Dermis lymphatic vessel endothelial cell (primary cell): ENCODE measurements around the gene UCK1. TPM values are rescaled to one million over a fixed set of nuclear protein-coding genes. Genes with fewer than 3 reads are reported as not detected.

Experiments
- total RNA-seq: library from RNA; depleted of rRNA; stranded (reverse); fragments of >200 nt; gene quantifications from 2 replicates; pipeline ENCODE4 v1.2.1, GENCODE V29; 2014

The UCK1 gene
- 14.3 and 17.7 TPM in 2 replicates for total RNA-seq

DNA sequence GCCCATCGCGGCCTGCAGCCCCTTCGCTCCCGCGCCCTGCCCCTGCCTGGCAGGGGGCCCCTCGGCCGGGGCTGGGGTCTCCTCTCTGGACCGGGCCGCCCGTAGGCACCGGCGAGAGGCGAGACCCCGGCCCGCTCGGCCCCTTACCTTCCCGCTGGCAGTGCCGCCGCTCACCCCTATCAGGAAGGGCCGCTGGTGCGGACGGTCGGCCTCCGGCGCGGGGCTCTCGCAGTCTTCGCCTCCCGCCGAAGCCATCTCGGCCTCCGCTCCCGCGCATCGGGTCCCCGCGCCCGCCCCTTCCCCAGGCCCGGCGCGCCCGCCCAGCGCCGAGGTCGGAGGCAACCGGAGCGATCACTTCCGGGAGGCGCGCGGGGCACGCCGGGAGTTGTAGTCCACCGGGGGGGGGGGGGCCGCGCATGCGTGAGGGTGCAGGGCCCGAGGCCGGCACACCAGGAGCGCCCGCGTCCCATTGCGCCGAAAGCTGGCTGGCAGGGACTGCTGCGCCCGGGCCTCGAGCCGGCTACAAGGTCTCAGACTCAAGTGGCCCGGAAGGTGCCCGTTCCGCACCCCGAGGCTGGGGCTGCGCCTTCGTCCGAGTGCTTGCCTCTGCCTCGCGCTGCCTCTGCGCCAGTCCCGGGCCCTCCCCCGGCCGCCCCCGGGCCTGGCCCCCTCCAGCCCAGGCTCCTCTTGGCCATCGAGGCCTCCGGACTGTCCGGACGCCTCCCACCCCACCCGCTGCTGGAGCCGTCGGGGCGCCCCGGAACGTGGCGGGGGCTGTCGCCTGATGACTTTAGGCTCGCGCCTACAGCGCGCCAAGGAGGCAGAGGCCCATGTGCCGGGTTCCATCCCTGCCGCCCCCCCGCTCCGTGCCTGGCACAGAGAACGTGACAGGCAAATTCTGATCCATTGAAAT is at the start of gene UCK1:
TSS of gene UCK1 (minus strand) at position 344 of the 913 bp plus-strand sequence. CDS start at position 255, 89 bp downstream.

DNA sequence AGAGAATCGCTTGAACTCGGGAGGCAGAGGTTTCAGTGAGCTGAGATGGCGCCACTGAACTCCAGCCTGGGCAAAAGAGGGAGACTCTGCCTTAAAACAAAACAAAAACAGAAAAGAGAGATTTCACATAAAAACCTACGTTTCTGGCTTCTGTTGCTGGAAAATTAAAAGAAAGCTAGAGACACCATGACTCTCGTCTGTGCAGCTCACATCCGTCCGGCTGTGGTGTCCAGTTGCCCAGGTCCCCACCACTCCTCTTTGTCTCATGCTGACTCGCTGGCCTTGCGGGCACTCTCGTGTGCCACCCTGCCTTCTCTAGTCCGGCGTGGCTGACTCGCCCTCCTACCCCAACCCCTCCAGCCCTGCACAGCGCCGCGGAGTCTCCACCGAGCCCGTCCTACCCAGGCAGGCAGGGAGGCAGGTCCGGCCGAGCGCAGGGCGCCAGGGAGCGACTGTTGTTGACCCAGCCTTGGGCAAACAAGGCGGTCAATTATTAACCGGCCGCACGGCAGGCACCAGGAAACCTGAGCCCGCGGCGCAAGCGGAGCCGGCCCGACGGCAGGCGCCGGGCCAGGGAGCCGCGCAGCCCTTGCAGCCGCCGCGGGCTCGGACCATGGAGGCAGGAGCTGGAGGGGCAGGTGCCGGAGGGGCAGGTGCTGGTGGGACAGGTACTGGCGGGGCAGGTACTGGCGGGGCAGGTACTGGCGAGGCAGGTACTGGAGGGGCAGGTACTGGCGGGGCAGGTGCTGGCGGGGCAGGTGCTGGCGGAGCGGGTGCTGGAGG is 14.1 kb upstream of the UCK1 start, which contains the start of gene PRRT1B:
TSS of gene PRRT1B (plus strand) at position 521 of the 783 bp plus-strand sequence. CDS start at position 614, 93 bp downstream.

DNA sequence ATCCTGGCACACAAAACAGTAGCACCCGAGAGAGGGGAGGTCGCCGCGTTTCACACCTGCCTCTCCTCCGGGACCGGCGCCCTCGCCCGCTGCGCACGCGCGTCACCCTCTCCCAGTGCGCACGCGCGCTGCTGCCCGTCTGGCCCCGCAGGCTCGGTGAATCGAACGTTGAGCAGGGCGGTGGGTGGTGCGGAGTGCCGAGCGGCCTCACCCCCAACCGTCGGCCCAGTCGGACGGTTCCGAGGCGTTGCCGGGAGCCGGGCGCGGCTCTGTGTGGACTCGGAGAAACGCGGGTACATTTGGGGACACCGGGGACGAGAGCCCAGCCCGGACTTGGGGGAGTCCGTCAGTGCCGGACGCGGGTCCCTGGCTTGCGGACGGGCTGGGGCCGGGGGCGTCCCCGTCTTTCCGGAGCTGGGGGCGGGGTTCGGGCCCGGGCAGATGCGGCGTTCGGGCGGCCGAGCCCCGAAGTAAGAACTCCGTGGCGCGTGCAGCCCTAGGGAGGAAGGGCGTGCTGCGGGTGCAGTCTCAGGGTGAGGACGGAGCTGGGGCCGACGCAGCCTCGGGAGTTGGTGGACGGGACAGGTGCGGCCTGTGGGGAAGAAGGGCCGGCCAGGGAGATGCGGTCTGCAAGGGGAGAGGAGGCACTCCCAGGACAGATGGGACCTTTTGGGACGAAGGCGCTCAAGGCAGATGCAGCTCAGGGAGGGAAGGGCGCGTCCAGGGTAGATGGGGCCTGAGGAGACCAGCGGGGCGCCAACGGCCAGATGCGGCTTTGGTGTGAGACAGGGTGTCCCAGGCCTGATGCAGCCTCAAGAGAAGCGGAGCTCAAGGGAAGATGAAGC is 28.1 kb downstream of the UCK1 start, which contains the start of gene POMT1:
TSS of gene POMT1 (plus strand) at position 138 of the 845 bp plus-strand sequence. CDS start 1,301 bp downstream, outside the sequence.

Other genes starting within 250 kb of the UCK1 start
- 2.1 and 2.6 TPM in 2 replicates for gene PLPP7, start 241.5 kb downstream of the UCK1 start, total RNA-seq
- 31.3 and 46.1 TPM in 2 replicates for gene PRRC2B, start 137.2 kb downstream of the UCK1 start, total RNA-seq
- gene POMT1, start 28.3 kb downstream of the UCK1 start, total RNA-seq: 22.9 and 28.0 TPM in 2 replicates
- gene PRRT1B, start 14.3 kb upstream of the UCK1 start, total RNA-seq: not detected in 2 replicates
- gene RAPGEF1, start 208.8 kb upstream of the UCK1 start, total RNA-seq: 28.5 and 40.5 TPM in 2 replicates